Kidney glomerular epithelial cell (primary cell): ENCODE data around the gene KIAA0232.
"Not testable (repeated sequence)": the region's sequence is repeated elsewhere in the genome, so short reads cannot be mapped to it uniquely, and the experiment has no call there.

Experiments used
- DNase-seq: peaks from one replicate; lab custom pipeline; 2025; lab: John Stamatoyannopoulos, UW

Gene KIAA0232

GRCh38 chr4:6773616-6774540, 8.6 kb upstream of the KIAA0232 start:
- DNase-seq: no peak

GRCh38 chr4:6775746-6776145, 6.8 kb upstream of the KIAA0232 start:
- DNase-seq: no peak

GRCh38 chr4:6776920-6777635, 5.4 kb upstream of the KIAA0232 start:
- no peak for DNase-seq

- no peak for DNase-seq
Observed at GRCh38 chr4:6777636-6778281, 4.8 kb upstream of the KIAA0232 start.

- DNase-seq: no peak
Observed at GRCh38 chr4:6778435-6778834, 4.1 kb upstream of the KIAA0232 start.

GRCh38 chr4:6779667-6780565, 2.6 kb upstream of the KIAA0232 start:
- DNase-seq: no peak

GRCh38 chr4:6781113-6781512, 1.4 kb upstream of the KIAA0232 start:
- DNase-seq: no peak

GRCh38 chr4:6781561-6781960, 966 bp upstream of the KIAA0232 start:
- DNase-seq: no peak

- no peak for DNase-seq
Observed at GRCh38 chr4:6782846-6783110, 251 bp downstream of the KIAA0232 start.

- DNase-seq: peak; percentile 49
Observed at GRCh38 chr4:6783111-6783981, 819 bp downstream of the KIAA0232 start.

- DNase-seq: no peak
Observed at GRCh38 chr4:6785572-6785925, 3.0 kb downstream of the KIAA0232 start.

- DNase-seq: no peak
Observed at GRCh38 chr4:6788123-6788522, 5.6 kb downstream of the KIAA0232 start.

GRCh38 chr4:6791245-6791644, 8.7 kb downstream of the KIAA0232 start:
- not testable (repeated sequence) for DNase-seq

GRCh38 chr4:6791796-6792195, 9.3 kb downstream of the KIAA0232 start:
- DNase-seq: not testable (repeated sequence)

GRCh38 chr4:6794189-6794588, 11.7 kb downstream of the KIAA0232 start:
- DNase-seq: no peak

- DNase-seq: no peak
Observed at GRCh38 chr4:6795821-6796220, 13.3 kb downstream of the KIAA0232 start.

- not testable (repeated sequence) for DNase-seq
Observed at GRCh38 chr4:6797368-6797767, 14.8 kb downstream of the KIAA0232 start.

GRCh38 chr4:6799091-6799490, 16.6 kb downstream of the KIAA0232 start:
- no peak for DNase-seq

GRCh38 chr4:6802025-6802424, 19.5 kb downstream of the KIAA0232 start:
- no peak for DNase-seq

GRCh38 chr4:6802626-6803025, 20.1 kb downstream of the KIAA0232 start:
- DNase-seq: no peak

GRCh38 chr4:6803246-6803645, 20.7 kb downstream of the KIAA0232 start:
- DNase-seq: no peak
